PC-3 (cell line): ENCODE results near the gene NIPBL. TPM values are rescaled to one million over a fixed set of nuclear protein-coding genes. Genes with fewer than 3 reads are reported as not detected.
"Not testable (repeated sequence)": the region's sequence is repeated elsewhere in the genome, so short reads cannot be mapped to it uniquely, and the experiment has no call there.

Experiments
- ATAC-seq: fragments of 200-7000 bp; cut with Tn5 transposase; 2 replicates; pipeline ENCODE4 v1.9.1; 2020; ENCODE audit warnings: mild to moderate bottlenecking, moderate library complexity
- BruUV-seq: library from RNA; stranded (reverse); fragments of 400-500 nt; replicated peaks from 2 replicates; lab custom pipeline; 2021; lab: Mats Ljungman, UMichigan
- CTCF ChIA-PET: fragments of 300-600 bp; sonication (Branson Sonifier 250); formaldehyde crosslinking; loops from one replicate; lab custom pipeline; 2022; ENCODE audit warnings: antibody characterized with exemption; lab: Charles Lee
- POLR2A ChIA-PET: fragments of 300-600 bp; sonication (Branson Sonifier 250); formaldehyde crosslinking; loops from one replicate; lab custom pipeline; 2022; ENCODE audit warnings: antibody characterized with exemption; ENCODE audit not compliant: unreplicated experiment; lab: Charles Lee
- DNase-seq: peaks from one replicate; pipeline ENCODE4 v3.0.0-alpha.2; 2015
- H2AFZ ChIP-seq: fragments of 300-600 bp; sonication (generic); 2 replicates; pipeline ENCODE4 v1.6.0; 2016; ENCODE audit warnings: antibody characterized with exemption, low read length
- H3F3A ChIP-seq: fragments of 300-600 bp; sonication (generic); one replicate; pipeline ENCODE4 v1.6.0; 2017; ENCODE audit warnings: antibody characterized with exemption, low read length, control low read depth, mild to moderate bottlenecking; ENCODE audit not compliant: unreplicated experiment
- H3K27ac ChIP-seq: fragments of 300-600 bp; sonication (generic); 2 replicates; pipeline ENCODE4 v1.5.1; 2016; ENCODE audit warnings: mild to moderate bottlenecking, low read length
- H3K27me3 ChIP-seq: fragments of 300-600 bp; sonication (generic); 2 replicates; pipeline ENCODE4 v1.6.1; 2016; ENCODE audit warnings: low read length, mixed read lengths
- H3K36me3 ChIP-seq: fragments of 300-600 bp; sonication (generic); 2 replicates; pipeline ENCODE4 v1.6.1; 2016; ENCODE audit warnings: low read depth, mixed run types, low read length, mixed read lengths
- H3K4me1 ChIP-seq: fragments of 300-600 bp; sonication (generic); 2 replicates; pipeline ENCODE4 v1.5.1; 2016; ENCODE audit warnings: low read length; ENCODE audit not compliant: insufficient read depth
- H3K4me2 ChIP-seq: fragments of 300-600 bp; sonication (generic); 2 replicates; pipeline ENCODE4 v1.6.0; 2016; ENCODE audit warnings: low read length
- H3K4me3 ChIP-seq: fragments of 300-600 bp; sonication (generic); 2 replicates; pipeline ENCODE4 v1.5.1; 2016; ENCODE audit warnings: mild to moderate bottlenecking, low read length, mixed read lengths
- H3K79me2 ChIP-seq: fragments of 300-600 bp; sonication (generic); 2 replicates; pipeline ENCODE4 v1.6.1; 2017; ENCODE audit warnings: low read length, mixed read lengths
- H3K9ac ChIP-seq: fragments of 300-600 bp; sonication (generic); 2 replicates; pipeline ENCODE4 v1.6.0; 2016; ENCODE audit warnings: mild to moderate bottlenecking, low read length
- H3K9me2 ChIP-seq: fragments of 300-600 bp; sonication (generic); replicated peaks from 2 replicates; pipeline ENCODE4 v1.6.1; 2016; ENCODE audit warnings: mixed run types, low read length, mixed read lengths
- H3K9me3 ChIP-seq: fragments of 300-600 bp; sonication (generic); 2 replicates; pipeline ENCODE4 v1.6.1; 2016; ENCODE audit warnings: low read length, mixed read lengths
- H4K20me1 ChIP-seq: fragments of 300-600 bp; sonication (generic); 2 replicates; pipeline ENCODE4 v1.6.1; 2016; ENCODE audit warnings: low read length, mixed read lengths
- EZH2 ChIP-seq: fragments of 300-600 bp; sonication (generic); IDR thresholded peaks from one replicate; pipeline ENCODE4 v1.6.1; 2017; ENCODE audit warnings: antibody characterized with exemption, mild to moderate bottlenecking, low read length; ENCODE audit not compliant: unreplicated experiment
- EZH2phosphoT487 ChIP-seq: fragments of 300-600 bp; sonication (generic); IDR thresholded peaks from 2 replicates; pipeline ENCODE4 v1.6.1; 2018; ENCODE audit warnings: mild to moderate bottlenecking, antibody characterized with exemption, low read length, borderline replicate concordance
- intact Hi-C: fragments of 100-400 bp; cut with micrococcal nuclease; formaldehyde crosslinking; loops from 2 replicates; pipeline ENCODE4 v1.9.0; 2023
- total RNA-seq: library from RNA; depleted of rRNA; stranded (reverse); fragments of >200 nt; gene quantifications from 2 replicates; pipeline ENCODE4 v1.2.3, GENCODE V29; 2014
- TF ChIP-seq, protein P1 (sequence below): fragments of 300-600 bp; sonication (generic); conservative IDR thresholded peaks from 2 replicates; pipeline ENCODE4 v1.5.1; 2017; ENCODE audit warnings: antibody characterized with exemption, low read depth, mild to moderate bottlenecking, low read length

NIPBL gene
- total RNA-seq, 1 experiment from 2014 or later = 16.8 TPM

GRCh38 chr5:36908544-36909260 lies 32.1 kb downstream of the NIPBL start:
- no peaks in the 10 kb centered on the region for H3K4me1 ChIP-seq
- POLR2A ChIA-PET = no interaction called here
- no peak overlapping the region for H2AFZ ChIP-seq
- H3K4me3 ChIP-seq = no peak overlapping the region
- TF ChIP-seq, protein P1, sequence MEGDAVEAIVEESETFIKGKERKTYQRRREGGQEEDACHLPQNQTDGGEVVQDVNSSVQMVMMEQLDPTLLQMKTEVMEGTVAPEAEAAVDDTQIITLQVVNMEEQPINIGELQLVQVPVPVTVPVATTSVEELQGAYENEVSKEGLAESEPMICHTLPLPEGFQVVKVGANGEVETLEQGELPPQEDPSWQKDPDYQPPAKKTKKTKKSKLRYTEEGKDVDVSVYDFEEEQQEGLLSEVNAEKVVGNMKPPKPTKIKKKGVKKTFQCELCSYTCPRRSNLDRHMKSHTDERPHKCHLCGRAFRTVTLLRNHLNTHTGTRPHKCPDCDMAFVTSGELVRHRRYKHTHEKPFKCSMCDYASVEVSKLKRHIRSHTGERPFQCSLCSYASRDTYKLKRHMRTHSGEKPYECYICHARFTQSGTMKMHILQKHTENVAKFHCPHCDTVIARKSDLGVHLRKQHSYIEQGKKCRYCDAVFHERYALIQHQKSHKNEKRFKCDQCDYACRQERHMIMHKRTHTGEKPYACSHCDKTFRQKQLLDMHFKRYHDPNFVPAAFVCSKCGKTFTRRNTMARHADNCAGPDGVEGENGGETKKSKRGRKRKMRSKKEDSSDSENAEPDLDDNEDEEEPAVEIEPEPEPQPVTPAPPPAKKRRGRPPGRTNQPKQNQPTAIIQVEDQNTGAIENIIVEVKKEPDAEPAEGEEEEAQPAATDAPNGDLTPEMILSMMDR = no peak
- no peak for TF ChIP-seq EZH2phosphoT487
- no peak for TF ChIP-seq EZH2
- DNase-seq = no peak
- peaks cover 100% of the 10 kb centered on the region for H3K79me2 ChIP-seq
- no TSS peak for BruUV-seq
- H3F3A ChIP-seq = no peaks in the 10 kb centered on the region
- no peaks in the 10 kb centered on the region for H3K9me3 ChIP-seq
- peaks cover 24% of the 10 kb centered on the region for H4K20me1 ChIP-seq
- no peaks in the 10 kb centered on the region for H3K9me2 ChIP-seq
- no peak overlapping the region for H3K9ac ChIP-seq
- H3K36me3 ChIP-seq = no peaks in the 10 kb centered on the region
- H3K4me2 ChIP-seq = no peak overlapping the region
- intact Hi-C loops = no loop called here
- H3K27me3 ChIP-seq = no peaks in the 10 kb centered on the region
- no peak overlapping the region for H3K27ac ChIP-seq
- CTCF ChIA-PET = no interaction called here
- no peak for ATAC-seq

DNA sequence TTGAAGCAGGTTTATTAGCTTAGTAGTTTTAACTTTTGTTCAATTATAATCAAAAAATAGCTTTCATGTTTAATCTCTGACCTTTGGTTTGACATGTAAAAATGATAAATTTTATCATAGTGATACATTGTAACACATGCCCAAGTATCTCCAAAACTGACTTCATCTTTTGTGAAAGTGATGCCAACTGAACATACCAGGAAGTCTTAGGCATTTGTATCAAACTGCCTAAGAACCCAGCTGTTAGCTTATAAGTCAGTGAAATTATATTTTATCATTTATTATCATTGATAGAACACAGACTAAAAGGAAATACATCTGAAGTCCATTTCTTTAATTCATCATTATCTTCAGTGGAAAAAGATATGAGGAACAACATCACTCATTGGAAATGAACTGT lies 39.1 kb downstream of the NIPBL start:
- no peaks in the 10 kb centered on the region for H3K4me1 ChIP-seq
- no peak overlapping the region for H3K27ac ChIP-seq
- no TSS peak for BruUV-seq
- H3K9me2 ChIP-seq = no peaks in the 10 kb centered on the region
- H3K36me3 ChIP-seq = no peaks in the 10 kb centered on the region
- H4K20me1 ChIP-seq = peaks cover 20% of the 10 kb centered on the region; the same call in 1 of the 2 replicates
- peaks cover 77% of the 10 kb centered on the region for H3K79me2 ChIP-seq
- intact Hi-C loops = no loop called here
- no peaks in the 10 kb centered on the region for H3K9me3 ChIP-seq
- no peak overlapping the region for H3K4me3 ChIP-seq
- H3K4me2 ChIP-seq = no peak overlapping the region
- no peak overlapping the region for H2AFZ ChIP-seq
- DNase-seq (no peak), ATAC-seq (no peak)
- ChIA-PET POLR2A (no interaction called here), CTCF (interaction anchor here (0.5 to 0.6 kb wide), 2 partner anchors 128 to 674 kb away, joined by 3 to 4 read pairs; partner anchors contain the start of gene NADK2)
- H3F3A ChIP-seq = no peaks in the 10 kb centered on the region
- H3K27me3 ChIP-seq = no peaks in the 10 kb centered on the region
- TF ChIP-seq EZH2 (no peak), EZH2phosphoT487 (no peak)
- TF ChIP-seq, protein P1 = no peak
- H3K9ac ChIP-seq = no peak overlapping the region

- POLR2A ChIA-PET, H3K27ac ChIP-seq, H3K4me1 ChIP-seq, H3K9me3 ChIP-seq, intact Hi-C loops, BruUV-seq, H3K4me3 ChIP-seq, H2AFZ ChIP-seq, H3K27me3 ChIP-seq, H3K9me2 ChIP-seq, H3K4me2 ChIP-seq, CTCF ChIA-PET, H3K36me3 ChIP-seq, ATAC-seq, H3F3A ChIP-seq, DNase-seq, H3K9ac ChIP-seq: not testable (repeated sequence)
- Histone ChIP-seq H3K79me2 (peaks cover 77% of the 10 kb centered on the region), H4K20me1 (peaks cover 12% of the 10 kb centered on the region; the same call in 1 of the 2 replicates)
These were observed 40.0 kb downstream of the NIPBL start for GRCh38 chr5:36916614-36917013.

DNA sequence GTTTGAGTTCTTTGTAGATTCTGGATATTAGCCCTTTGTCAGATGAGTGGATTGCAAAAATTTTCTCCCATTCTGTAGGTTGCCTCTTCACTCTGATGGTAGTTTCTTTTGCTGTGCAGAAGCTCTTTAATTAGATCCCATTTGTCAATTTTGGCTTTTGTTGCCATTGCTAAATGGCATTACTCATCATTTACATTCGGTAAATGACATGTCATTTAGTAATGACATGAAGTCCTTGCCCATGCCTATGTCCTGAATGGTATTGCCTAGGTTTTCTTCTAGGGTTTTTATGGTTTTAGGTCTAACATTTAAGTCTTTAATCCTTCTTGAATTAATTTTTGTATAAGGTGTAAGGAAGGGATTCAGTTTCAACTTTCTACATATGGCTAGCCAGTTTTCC lies 40.8 kb downstream of the NIPBL start:
- DNase-seq = peak; percentile 19
- Histone ChIP-seq H4K20me1 (peaks cover 11% of the 10 kb centered on the region; the same call in 1 of the 2 replicates), H3K79me2 (peaks cover 77% of the 10 kb centered on the region)
- H3K4me3 ChIP-seq, POLR2A ChIA-PET, BruUV-seq, H3K9ac ChIP-seq, CTCF ChIA-PET, H3K9me2 ChIP-seq, H3K4me2 ChIP-seq, H3K4me1 ChIP-seq, H3K36me3 ChIP-seq, H3K9me3 ChIP-seq, H3F3A ChIP-seq, H2AFZ ChIP-seq, intact Hi-C loops, H3K27me3 ChIP-seq, H3K27ac ChIP-seq: not testable (repeated sequence)
- 0 out of 2 replicates have a peak, but pooled peaks have one; percentile 33 for ATAC-seq
